ENCODE measurements around the gene SRSF5. TPM values are rescaled to one million over a fixed set of nuclear protein-coding genes. Genes with fewer than 3 reads are reported as not detected.

The SRSF5 gene
- total RNA-seq, 1 experiment from 2014 or later: 292 TPM

DNA sequence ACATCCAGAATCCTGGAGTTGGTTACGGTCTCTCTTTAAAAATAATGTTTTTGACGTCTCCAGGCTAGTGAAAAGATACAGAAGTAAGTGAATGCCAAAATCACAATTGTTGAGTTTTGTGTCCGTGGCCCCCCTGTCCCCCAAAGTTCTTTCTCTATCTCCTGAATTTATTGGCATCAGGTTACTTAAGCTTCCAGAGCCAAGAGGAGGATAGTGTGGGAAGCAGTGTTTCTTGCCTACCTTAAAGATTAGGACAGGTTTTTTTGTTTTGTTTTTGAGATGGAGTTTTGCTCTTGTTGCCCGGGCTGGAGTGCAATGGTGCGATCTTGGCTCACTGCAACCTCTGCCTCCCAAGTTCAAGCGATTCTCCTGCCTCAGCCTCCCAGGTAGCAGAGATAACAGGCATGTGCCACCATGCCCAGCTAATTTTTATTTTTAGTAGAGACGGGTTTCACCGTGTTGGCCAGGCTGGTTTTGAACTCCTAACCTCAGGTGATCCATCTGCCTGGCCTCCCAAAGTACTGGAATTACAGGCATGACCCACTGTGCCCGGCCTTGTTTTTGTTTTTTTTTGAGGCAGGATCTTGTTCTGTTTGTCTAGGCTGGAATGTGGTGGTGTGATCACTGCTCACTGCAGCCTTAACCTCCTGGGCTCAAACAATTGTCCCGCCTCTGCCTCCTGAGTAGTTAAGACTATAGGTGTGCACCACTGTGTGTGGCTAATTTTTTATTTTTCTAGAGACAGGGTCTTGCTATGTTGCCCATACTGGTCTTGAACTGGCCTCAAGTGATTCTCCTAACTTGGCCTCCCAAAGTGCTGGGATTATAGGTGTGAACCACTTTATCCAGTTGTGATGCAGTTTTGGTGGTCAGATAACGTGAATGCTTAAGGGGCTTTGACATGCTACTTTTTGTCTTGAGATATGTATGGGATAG is 5.4 kb downstream of the SRSF5 start:
- Histone ChIP-seq H3K4me1 (ENCODE audit: low read length) (peaks cover 12% of the 10 kb centered on the region), H4K20me1 (ENCODE audit: insufficient read depth, low read depth, low read length) (peaks cover 58% of the 10 kb centered on the region), H3K9me3 (ENCODE audit: low read length) (no peaks in the 10 kb centered on the region), H3K9ac (ENCODE audit: low read length) (no peak overlapping the region), H3K27ac (ENCODE audit: low read length) (no peak overlapping the region), H3K4me2 (ENCODE audit: low read depth, low read length, poor library complexity, severe bottlenecking) (no peak overlapping the region), H3K27me3 (ENCODE audit: low read length) (no peaks in the 10 kb centered on the region), H2AFZ (ENCODE audit: low read length) (no peak overlapping the region), H3K36me3 (ENCODE audit: insufficient read depth, low read length) (peaks cover 92% of the 10 kb centered on the region), H3K4me3 (ENCODE audit: low read length) (no peak overlapping the region), H3K9me2 (replicated peaks; ENCODE audit: insufficient read depth, low read length) (no peaks in the 10 kb centered on the region), H3K79me2 (ENCODE audit: low read length) (peaks cover 43% of the 10 kb centered on the region)
- DNase-seq: no peak

DNA sequence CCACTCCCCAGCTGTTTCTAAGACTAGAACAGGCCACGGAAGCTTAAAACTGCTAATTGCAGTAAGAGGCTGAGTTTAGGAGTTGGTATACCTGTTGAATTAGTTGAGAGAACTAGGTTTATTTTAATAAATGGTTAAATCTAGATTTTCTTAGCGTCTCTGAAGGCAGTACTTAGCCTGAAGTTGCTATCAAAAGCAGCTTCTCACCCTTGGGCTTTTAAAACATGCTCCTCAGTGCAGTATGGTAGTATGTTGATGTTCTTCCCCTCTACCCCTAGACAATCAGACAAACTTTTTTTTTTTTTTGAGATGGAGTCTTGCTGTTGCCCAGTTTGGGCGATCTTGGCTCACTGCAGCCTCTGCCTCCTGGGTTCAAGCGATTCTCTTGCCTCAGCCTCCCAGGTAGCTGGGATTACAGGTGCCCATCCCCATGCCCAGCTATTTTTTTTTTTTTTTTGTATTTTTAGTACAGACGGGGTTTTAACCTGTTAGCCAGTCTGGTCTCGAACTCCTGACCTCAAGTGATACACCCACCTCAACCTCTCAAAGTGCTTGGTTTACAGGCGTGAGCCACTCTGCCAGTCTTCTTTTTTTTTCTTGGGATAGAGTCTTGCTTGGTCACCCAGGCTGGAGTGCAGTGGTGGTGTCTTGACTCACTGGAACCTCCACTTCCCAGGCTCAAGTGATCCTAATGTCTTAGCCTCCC is 6.8 kb downstream of the SRSF5 start:
- H3K9me3 ChIP-seq (ENCODE audit: low read length): no peaks in the 10 kb centered on the region
- H2AFZ ChIP-seq (ENCODE audit: low read length): no peak overlapping the region
- H3K4me3 ChIP-seq (ENCODE audit: low read length): no peak overlapping the region
- no peaks in the 10 kb centered on the region for H3K9me2 ChIP-seq (replicated peaks; ENCODE audit: insufficient read depth, low read length)
- H3K27ac ChIP-seq (ENCODE audit: low read length): no peak overlapping the region
- no peak overlapping the region for H3K4me2 ChIP-seq (ENCODE audit: low read depth, low read length, poor library complexity, severe bottlenecking)
- peaks cover 3% of the 10 kb centered on the region for H3K4me1 ChIP-seq (ENCODE audit: low read length)
- H3K9ac ChIP-seq (ENCODE audit: low read length): no peak overlapping the region
- H3K36me3 ChIP-seq (ENCODE audit: insufficient read depth, low read length): peaks cover 94% of the 10 kb centered on the region
- H4K20me1 ChIP-seq (ENCODE audit: insufficient read depth, low read depth, low read length): peaks cover 55% of the 10 kb centered on the region
- no peaks in the 10 kb centered on the region for H3K27me3 ChIP-seq (ENCODE audit: low read length)
- peak; percentile 52 for DNase-seq
- peaks cover 29% of the 10 kb centered on the region for H3K79me2 ChIP-seq (ENCODE audit: low read length)

DNA sequence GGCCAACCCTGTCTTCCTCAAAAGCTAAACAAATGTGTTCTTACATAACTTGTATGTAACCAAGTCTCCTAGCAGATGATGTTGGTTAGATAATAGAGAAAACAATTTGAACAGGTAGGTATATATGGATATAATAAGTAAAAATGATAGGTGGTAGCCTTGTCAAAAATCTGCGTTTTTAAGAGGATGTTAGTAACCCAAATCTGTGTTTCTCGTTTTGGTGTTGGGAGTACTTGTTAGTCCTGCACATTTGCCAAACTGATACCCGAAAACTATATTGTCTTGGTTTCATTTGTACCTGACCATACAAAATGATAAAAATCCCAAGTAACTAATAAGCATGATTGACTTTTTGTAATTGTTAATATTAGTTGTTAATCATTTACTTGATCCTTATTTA is 8.1 kb downstream of the SRSF5 start:
- Histone ChIP-seq H4K20me1 (ENCODE audit: insufficient read depth, low read depth, low read length) (peaks cover 46% of the 10 kb centered on the region), H3K4me1 (ENCODE audit: low read length) (no peaks in the 10 kb centered on the region)

DNA sequence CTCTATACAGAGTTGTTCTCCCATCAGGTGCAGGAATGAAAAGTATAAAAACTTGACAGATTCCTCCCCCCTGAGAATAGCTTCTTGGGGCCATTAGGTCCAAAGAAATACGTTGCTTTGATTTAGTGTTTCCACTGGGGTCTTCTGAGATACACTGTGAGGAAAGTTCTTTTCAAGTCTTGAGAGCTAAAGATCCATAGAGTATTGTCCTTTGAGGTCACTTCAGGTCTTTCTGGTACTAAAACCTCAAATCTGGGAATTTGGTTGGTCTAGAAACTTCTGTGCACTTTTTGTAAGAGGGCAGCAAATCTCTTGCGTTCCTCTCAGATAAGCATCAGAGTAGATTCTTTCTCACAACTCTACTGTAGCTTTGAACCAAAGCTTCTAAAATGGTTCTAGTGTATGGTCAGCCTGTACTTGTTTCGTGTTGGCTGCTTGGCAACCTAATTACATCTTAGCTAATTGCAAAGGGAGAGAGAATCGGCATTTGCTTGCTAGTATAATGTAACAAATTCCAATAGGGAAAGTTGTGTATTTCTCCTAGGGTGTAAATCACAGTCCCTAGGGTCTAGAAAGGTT is 10.0 kb downstream of the SRSF5 start:
- H3K9ac ChIP-seq (ENCODE audit: low read length): no peak overlapping the region
- peaks cover 62% of the 10 kb centered on the region for H3K36me3 ChIP-seq (ENCODE audit: insufficient read depth, low read length)
- no peaks in the 10 kb centered on the region for H3K27me3 ChIP-seq (ENCODE audit: low read length)
- H3K9me3 ChIP-seq (ENCODE audit: low read length): no peaks in the 10 kb centered on the region
- no peak overlapping the region for H3K4me2 ChIP-seq (ENCODE audit: low read depth, low read length, poor library complexity, severe bottlenecking)
- H3K4me1 ChIP-seq (ENCODE audit: low read length): no peaks in the 10 kb centered on the region
- no peak overlapping the region for H2AFZ ChIP-seq (ENCODE audit: low read length)
- peaks cover 35% of the 10 kb centered on the region for H4K20me1 ChIP-seq (ENCODE audit: insufficient read depth, low read depth, low read length)
- H3K79me2 ChIP-seq (ENCODE audit: low read length): 0 out of 2 replicates have a peak, but pooled peaks cover 5% of the 10 kb centered on the region
- DNase-seq: no peak
- H3K27ac ChIP-seq (ENCODE audit: low read length): no peak overlapping the region
- no peak overlapping the region for H3K4me3 ChIP-seq (ENCODE audit: low read length)
- no peaks in the 10 kb centered on the region for H3K9me2 ChIP-seq (replicated peaks; ENCODE audit: insufficient read depth, low read length)

More for the DNA sequence above, 8.1 kb downstream of the SRSF5 start:
- no peak overlapping the region for H3K4me3 ChIP-seq (ENCODE audit: low read length)
- H3K27me3 ChIP-seq (ENCODE audit: low read length): no peaks in the 10 kb centered on the region
- H2AFZ ChIP-seq (ENCODE audit: low read length): no peak overlapping the region
- no peaks in the 10 kb centered on the region for H3K9me2 ChIP-seq (replicated peaks; ENCODE audit: insufficient read depth, low read length)
- no peak overlapping the region for H3K9ac ChIP-seq (ENCODE audit: low read length)
- no peak overlapping the region for H3K27ac ChIP-seq (ENCODE audit: low read length)
- H3K36me3 ChIP-seq (ENCODE audit: insufficient read depth, low read length): peaks cover 82% of the 10 kb centered on the region
- H3K79me2 ChIP-seq (ENCODE audit: low read length): peaks cover 17% of the 10 kb centered on the region
- no peak for DNase-seq
- no peaks in the 10 kb centered on the region for H3K9me3 ChIP-seq (ENCODE audit: low read length)
- H3K4me2 ChIP-seq (ENCODE audit: low read depth, low read length, poor library complexity, severe bottlenecking): no peak overlapping the region

DNA sequence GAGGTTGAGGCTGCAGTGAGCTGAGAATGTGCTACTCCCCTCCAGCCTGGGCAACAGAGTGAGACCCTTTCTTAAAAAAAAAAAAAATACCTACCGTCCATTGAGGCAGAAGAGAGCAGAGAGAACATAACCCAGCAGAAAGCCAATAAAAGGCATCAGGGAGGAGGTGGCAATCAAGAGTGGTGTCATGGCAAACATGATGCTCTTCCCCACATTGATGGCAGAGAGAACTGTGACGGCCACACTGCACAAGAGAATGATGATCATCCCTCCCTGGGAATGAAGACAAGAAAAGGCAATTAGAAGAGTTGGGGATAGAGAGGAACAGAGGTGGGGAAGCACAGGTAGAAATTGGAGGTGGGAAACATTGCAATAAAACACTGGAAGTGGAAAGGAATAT is 12.1 kb downstream of the SRSF5 start:
- Histone ChIP-seq H2AFZ (ENCODE audit: low read length) (no peak overlapping the region), H3K27ac (ENCODE audit: low read length) (no peak overlapping the region), H3K27me3 (ENCODE audit: low read length) (no peaks in the 10 kb centered on the region), H3K4me1 (ENCODE audit: low read length) (no peaks in the 10 kb centered on the region), H3K9me3 (ENCODE audit: low read length) (no peaks in the 10 kb centered on the region), H4K20me1 (ENCODE audit: insufficient read depth, low read depth, low read length) (peaks cover 36% of the 10 kb centered on the region), H3K79me2 (ENCODE audit: low read length) (no peaks in the 10 kb centered on the region), H3K36me3 (ENCODE audit: insufficient read depth, low read length) (peaks cover 43% of the 10 kb centered on the region), H3K4me2 (ENCODE audit: low read depth, low read length, poor library complexity, severe bottlenecking) (no peak overlapping the region), H3K4me3 (ENCODE audit: low read length) (no peak overlapping the region), H3K9me2 (replicated peaks; ENCODE audit: insufficient read depth, low read length) (no peaks in the 10 kb centered on the region), H3K9ac (ENCODE audit: low read length) (no peak overlapping the region)
- no peak for DNase-seq

DNA sequence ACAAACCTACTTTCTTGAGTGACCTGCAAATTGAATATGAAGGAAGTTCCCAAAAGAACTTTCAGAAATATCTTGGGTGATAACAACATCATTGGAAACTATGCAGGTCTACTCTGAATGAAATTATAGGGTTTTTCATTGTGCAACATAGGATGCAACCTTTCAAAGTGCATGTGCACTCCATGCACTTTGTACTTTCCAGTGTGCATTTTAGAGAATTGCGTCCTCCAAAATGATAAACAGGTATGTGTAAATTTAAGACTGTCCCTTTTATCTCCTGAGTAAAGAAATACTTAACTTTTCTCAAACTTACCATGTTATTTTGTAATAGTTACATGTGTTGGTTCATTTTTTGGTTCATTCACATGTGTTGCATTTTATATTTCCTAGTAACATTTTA is 13.2 kb downstream of the SRSF5 start:
- Histone ChIP-seq H3K9me2 (replicated peaks; ENCODE audit: insufficient read depth, low read length) (no peaks in the 10 kb centered on the region), H3K9ac (ENCODE audit: low read length) (no peak overlapping the region), H3K9me3 (ENCODE audit: low read length) (no peaks in the 10 kb centered on the region), H4K20me1 (ENCODE audit: insufficient read depth, low read depth, low read length) (peaks cover 38% of the 10 kb centered on the region), H3K27ac (ENCODE audit: low read length) (no peak overlapping the region), H3K36me3 (ENCODE audit: insufficient read depth, low read length) (peaks cover 36% of the 10 kb centered on the region), H3K4me2 (ENCODE audit: low read depth, low read length, poor library complexity, severe bottlenecking) (no peak overlapping the region), H3K79me2 (ENCODE audit: low read length) (no peaks in the 10 kb centered on the region), H2AFZ (ENCODE audit: low read length) (no peak overlapping the region), H3K4me3 (ENCODE audit: low read length) (no peak overlapping the region), H3K27me3 (ENCODE audit: low read length) (no peaks in the 10 kb centered on the region), H3K4me1 (ENCODE audit: low read length) (no peaks in the 10 kb centered on the region)
- no peak for DNase-seq

DNA sequence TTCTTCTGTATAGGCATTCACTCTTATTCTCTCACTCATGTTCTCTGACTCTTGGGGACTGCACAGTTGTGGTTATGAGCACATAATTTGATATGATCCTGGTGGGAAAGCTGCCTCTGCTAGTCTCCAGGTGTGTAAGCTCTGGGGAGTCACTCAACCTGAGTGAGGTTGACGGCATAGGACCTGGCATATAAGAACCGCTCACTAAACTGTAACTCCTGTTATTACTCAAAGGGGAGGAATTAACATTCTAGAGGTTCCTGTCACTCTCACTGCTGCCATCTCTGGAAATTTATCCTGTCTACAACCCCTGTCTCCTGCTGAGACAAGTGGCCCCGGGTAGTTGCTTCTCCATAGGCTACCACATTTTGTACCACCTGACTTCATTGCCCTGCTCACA is 14.0 kb downstream of the SRSF5 start:
- Histone ChIP-seq H3K4me2 (ENCODE audit: low read depth, low read length, poor library complexity, severe bottlenecking) (no peak overlapping the region), H3K4me3 (ENCODE audit: low read length) (no peak overlapping the region), H3K9me3 (ENCODE audit: low read length) (no peaks in the 10 kb centered on the region), H4K20me1 (ENCODE audit: insufficient read depth, low read depth, low read length) (peaks cover 33% of the 10 kb centered on the region; the same call in 1 of the 2 replicates), H3K27ac (ENCODE audit: low read length) (no peak overlapping the region), H3K79me2 (ENCODE audit: low read length) (no peaks in the 10 kb centered on the region), H3K27me3 (ENCODE audit: low read length) (no peaks in the 10 kb centered on the region), H3K9me2 (replicated peaks; ENCODE audit: insufficient read depth, low read length) (no peaks in the 10 kb centered on the region), H2AFZ (ENCODE audit: low read length) (no peak overlapping the region), H3K36me3 (ENCODE audit: insufficient read depth, low read length) (peaks cover 27% of the 10 kb centered on the region), H3K9ac (ENCODE audit: low read length) (no peak overlapping the region), H3K4me1 (ENCODE audit: low read length) (no peaks in the 10 kb centered on the region)
- no peak for DNase-seq

DNA sequence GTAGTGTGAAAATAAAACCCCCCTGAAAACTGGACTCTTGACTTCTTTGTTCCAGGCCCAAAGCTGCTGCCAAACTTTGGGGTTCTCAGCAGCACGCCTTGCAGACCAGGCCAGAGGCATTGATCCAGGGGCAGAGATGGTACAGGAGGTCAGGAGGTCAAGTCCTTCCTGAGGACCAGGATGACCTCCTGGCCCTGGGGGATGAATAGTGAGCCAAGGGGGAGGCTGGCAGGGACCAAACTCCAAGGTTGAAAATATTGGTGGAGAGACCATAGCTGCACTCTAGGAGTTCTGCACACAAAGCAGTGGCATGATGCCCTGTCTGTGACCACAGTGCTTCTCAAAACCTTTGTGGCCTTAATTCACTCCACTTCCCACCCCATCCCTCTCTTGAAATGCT is 18.0 kb downstream of the SRSF5 start:
- Histone ChIP-seq H3K4me2 (ENCODE audit: low read depth, low read length, poor library complexity, severe bottlenecking) (no peak overlapping the region), H3K27ac (ENCODE audit: low read length) (no peak overlapping the region), H3K4me1 (ENCODE audit: low read length) (no peaks in the 10 kb centered on the region; the same call in 1 of the 2 replicates), H3K9me3 (ENCODE audit: low read length) (no peaks in the 10 kb centered on the region), H3K36me3 (ENCODE audit: insufficient read depth, low read length) (no peaks in the 10 kb centered on the region), H3K9ac (ENCODE audit: low read length) (no peak overlapping the region), H3K9me2 (replicated peaks; ENCODE audit: insufficient read depth, low read length) (no peaks in the 10 kb centered on the region), H2AFZ (ENCODE audit: low read length) (no peak overlapping the region), H4K20me1 (ENCODE audit: insufficient read depth, low read depth, low read length) (peaks cover 12% of the 10 kb centered on the region; the same call in 1 of the 2 replicates), H3K4me3 (ENCODE audit: low read length) (no peak overlapping the region), H3K27me3 (ENCODE audit: low read length) (no peaks in the 10 kb centered on the region), H3K79me2 (ENCODE audit: low read length) (no peaks in the 10 kb centered on the region)
- DNase-seq: no peak

All from Karpas-422 (cell line).